HCT116 (cell line): ENCODE results near the gene AGBL3.

Experiments used
- CTCF ChIP-seq, 3 experiments: fragments of 200-600 bp in 1 of 3; sonication (generic) in 1 of 3; IDR thresholded peaks in 2 of 3; conservative IDR thresholded peaks in 1 of 3; 2 replicates each; pipeline ENCODE4 v1.5.1; 2012 to 2017; ENCODE audit warnings: low read depth in 2 of 3, low read length in 2 of 3, antibody characterized with exemption in 1 of 3, borderline replicate concordance in 1 of 3, control low read depth in 1 of 3, mild to moderate bottlenecking in 1 of 3, mixed read lengths in 1 of 3, mixed run types in 1 of 3, moderate library complexity in 1 of 3; ENCODE audit not compliant: insufficient read depth in 1 of 3
- EZH2 ChIP-seq: fragments of 200-600 bp; sonication (generic); IDR thresholded peaks from 2 replicates; pipeline ENCODE4 v1.6.1; 2017; ENCODE audit warnings: antibody characterized with exemption, mixed run types
- MAX ChIP-seq: IDR thresholded peaks from 2 replicates; pipeline ENCODE4 v1.6.1; 2012
- POLR2A ChIP-seq: IDR thresholded peaks from 2 replicates; pipeline ENCODE4 v1.7.0; 2011; ENCODE audit warnings: borderline replicate concordance; ENCODE audit not compliant: insufficient read depth, insufficient read length; ENCODE audit errors: extremely low read depth
- POLR2AphosphoS5 ChIP-seq: IDR thresholded peaks from 2 replicates; pipeline ENCODE4 v1.6.1; 2011; ENCODE audit warnings: mild to moderate bottlenecking, low read depth, low read length, moderate library complexity
- RAD21 ChIP-seq: IDR thresholded peaks from 2 replicates; pipeline ENCODE4 v1.6.1; 2012; ENCODE audit warnings: low read depth, mild to moderate bottlenecking
- SP1 ChIP-seq: IDR thresholded peaks from 2 replicates; pipeline ENCODE4 v1.6.1; 2012; ENCODE audit warnings: low read depth
- YY1 ChIP-seq: IDR thresholded peaks from 2 replicates; pipeline ENCODE4 v1.6.1; 2011; ENCODE audit warnings: low read length, low read depth, moderate library complexity, mild to moderate bottlenecking; ENCODE audit not compliant: insufficient replicate concordance; ENCODE audit errors: extremely low read depth

GRCh38 chr7:135023622-135024021 lies 37.3 kb downstream of the AGBL3 start:
- TF ChIP-seq SP1 (no peak), CTCF (IDR thresholded peaks at IDR 0.05 in 2 of 3, conservative IDR thresholded peaks at IDR 0.05 in 1 of 3; ENCODE audit: borderline replicate concordance in 1 of 3, insufficient read depth in 1 of 3, low read depth in 2 of 3, low read length in 2 of 3) (no peak), YY1 (no peak), EZH2 (no peak), POLR2AphosphoS5 (no peak), RAD21 (no peak), MAX (no peak), POLR2A (no peak)
